Ascending aorta (tissue), 2 donors: Measurements from ENCODE around the gene NFIA. TPM values are rescaled to one million over a fixed set of nuclear protein-coding genes. Genes with fewer than 3 reads are reported as not detected.

Experiments used
- DNase-seq, 2 donors: peaks; one replicate each; pipeline ENCODE4 v3.0.0-alpha.2; 2019; ENCODE audit warnings: low spot score in 2 of 2
- H3K27ac ChIP-seq, 2 donors: fragments of 200-600 bp; sonication (generic); one replicate each; pipeline ENCODE4 v1.5.1; 2016 to 2017; ENCODE audit warnings: mild to moderate bottlenecking in 1 of 2
- H3K27me3 ChIP-seq: fragments of 200-600 bp; sonication (generic); one replicate; pipeline ENCODE4 v1.5.1; 2017
- H3K36me3 ChIP-seq, 2 donors: fragments of 200-600 bp; sonication (generic); one replicate each; pipeline ENCODE4 v1.5.1; 2016
- H3K4me1 ChIP-seq, 2 donors: fragments of 200-600 bp; sonication (generic); one replicate each; pipeline ENCODE4 v1.5.1; 2016 to 2017; ENCODE audit warnings: mild to moderate bottlenecking in 1 of 2
- H3K4me3 ChIP-seq, 2 donors: fragments of 200-600 bp; sonication (generic); one replicate each; pipeline ENCODE4 v1.5.1; 2016 to 2017; ENCODE audit warnings: mild to moderate bottlenecking in 1 of 2
- H3K9me3 ChIP-seq, 2 donors: fragments of 200-600 bp; sonication (generic); one replicate each; pipeline ENCODE4 v1.5.1; 2016
- intact Hi-C: fragments of 100-400 bp; cut with DNase I; formaldehyde crosslinking; loops from one replicate; pipeline ENCODE4 v1.15.1; 2023
- total RNA-seq: library from RNA; depleted of rRNA; stranded (reverse); fragments of >200 nt; gene quantifications from one replicate; pipeline ENCODE4 v1.1.0, GENCODE V29; 2016
- TF ChIP-seq, protein P1 (sequence below), 3 experiments: fragments of 200-600 bp in 2 of 3; fragments of 450-650 bp in 1 of 3; sonication (generic) in 2 of 3; IDR thresholded peaks; one replicate each; pipeline ENCODE4 v1.5.1; 2016 to 2019; ENCODE audit warnings: antibody characterized with exemption in 3 of 3, mild to moderate bottlenecking in 1 of 3, moderate library complexity in 1 of 3

Gene NFIA
- total RNA-seq, 1 donor from 2014 or later = 52.0 TPM

DNA sequence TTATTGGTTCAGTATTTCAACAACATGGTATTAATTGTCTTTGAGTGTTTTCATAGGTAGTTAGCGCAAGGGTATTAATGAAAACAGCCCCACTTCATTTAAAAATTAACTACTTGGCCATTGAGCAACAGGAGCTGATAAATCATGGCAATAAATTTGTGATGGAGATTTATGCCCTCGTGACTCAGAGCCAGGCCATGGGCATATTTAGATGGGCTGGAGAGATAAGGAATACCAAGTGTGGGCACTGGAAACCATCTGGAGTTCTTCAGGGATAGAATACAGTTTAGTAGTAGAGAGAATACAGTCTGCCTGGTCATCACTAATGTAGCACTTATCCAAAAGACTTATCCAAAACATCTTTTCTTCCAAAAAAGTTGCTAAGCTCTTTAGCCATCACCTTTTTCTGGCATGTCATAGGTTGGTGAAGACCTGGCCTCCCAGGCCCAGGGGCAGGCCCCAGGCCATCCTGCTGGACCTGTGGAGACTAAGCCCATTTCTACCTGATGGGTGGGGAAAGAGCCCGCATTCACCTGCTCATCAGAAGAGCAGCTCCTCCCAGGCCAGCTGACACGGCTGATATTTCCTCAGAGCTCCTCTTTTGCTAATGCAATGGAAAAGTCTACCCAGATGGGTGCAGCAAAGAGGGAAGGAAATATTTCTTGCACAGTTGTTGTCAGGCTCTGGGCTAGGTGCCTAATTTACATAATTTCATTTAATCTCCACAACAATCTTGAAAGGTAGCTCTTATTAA, 404.6 kb downstream of the NFIA start:
- Histone ChIP-seq H3K27me3 (no peaks in the 10 kb centered on the region), H3K4me3 (no peak overlapping the region), H3K9me3 (no peaks in the 10 kb centered on the region), H3K4me1 (no peaks in the 10 kb centered on the region), H3K27ac (no peak overlapping the region), H3K36me3 (no peaks in the 10 kb centered on the region)
- DNase-seq = peak in 1 of 2 donors; percentile 33
- intact Hi-C loops = no loop called here
- TF ChIP-seq, protein P1, sequence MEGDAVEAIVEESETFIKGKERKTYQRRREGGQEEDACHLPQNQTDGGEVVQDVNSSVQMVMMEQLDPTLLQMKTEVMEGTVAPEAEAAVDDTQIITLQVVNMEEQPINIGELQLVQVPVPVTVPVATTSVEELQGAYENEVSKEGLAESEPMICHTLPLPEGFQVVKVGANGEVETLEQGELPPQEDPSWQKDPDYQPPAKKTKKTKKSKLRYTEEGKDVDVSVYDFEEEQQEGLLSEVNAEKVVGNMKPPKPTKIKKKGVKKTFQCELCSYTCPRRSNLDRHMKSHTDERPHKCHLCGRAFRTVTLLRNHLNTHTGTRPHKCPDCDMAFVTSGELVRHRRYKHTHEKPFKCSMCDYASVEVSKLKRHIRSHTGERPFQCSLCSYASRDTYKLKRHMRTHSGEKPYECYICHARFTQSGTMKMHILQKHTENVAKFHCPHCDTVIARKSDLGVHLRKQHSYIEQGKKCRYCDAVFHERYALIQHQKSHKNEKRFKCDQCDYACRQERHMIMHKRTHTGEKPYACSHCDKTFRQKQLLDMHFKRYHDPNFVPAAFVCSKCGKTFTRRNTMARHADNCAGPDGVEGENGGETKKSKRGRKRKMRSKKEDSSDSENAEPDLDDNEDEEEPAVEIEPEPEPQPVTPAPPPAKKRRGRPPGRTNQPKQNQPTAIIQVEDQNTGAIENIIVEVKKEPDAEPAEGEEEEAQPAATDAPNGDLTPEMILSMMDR (IDR thresholded peaks at IDR 0.05) = no peak

DNA sequence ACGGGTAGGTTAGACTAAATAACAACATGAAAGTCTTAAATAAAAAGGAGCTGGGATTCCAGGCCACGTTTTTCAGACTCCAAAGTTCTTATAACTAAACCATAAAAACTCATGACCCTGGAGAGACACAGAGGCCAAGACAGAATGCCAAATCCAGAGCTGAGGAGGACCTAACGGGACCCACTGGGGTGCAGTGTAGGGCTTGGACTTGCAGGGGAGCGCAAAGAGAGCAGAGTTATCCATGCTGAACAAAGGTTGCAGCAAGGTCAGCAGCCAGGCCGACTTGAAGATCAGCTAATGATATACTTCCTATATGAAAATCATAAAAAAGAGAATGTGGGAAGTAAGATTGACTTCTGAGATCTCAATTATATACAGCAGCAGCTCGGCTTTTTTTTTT, 405.4 kb downstream of the NFIA start:
- Histone ChIP-seq H3K4me1 (no peaks in the 10 kb centered on the region), H3K36me3 (no peaks in the 10 kb centered on the region), H3K27ac (no peak overlapping the region), H3K9me3 (no peaks in the 10 kb centered on the region), H3K27me3 (no peaks in the 10 kb centered on the region), H3K4me3 (no peak overlapping the region)
- intact Hi-C loops = no loop called here
- peak in 1 of 2 donors; percentile 51 for DNase-seq
- TF ChIP-seq, protein P1 (IDR thresholded peaks at IDR 0.05) = no peak

GRCh38 chr1:61490924-61491323, 408.6 kb downstream of the NFIA start:
- Histone ChIP-seq H3K27me3 (no peaks in the 10 kb centered on the region), H3K4me3 (no peak overlapping the region), H3K27ac (no peak overlapping the region), H3K4me1 (no peaks in the 10 kb centered on the region), H3K9me3 (no peaks in the 10 kb centered on the region), H3K36me3 (no peaks in the 10 kb centered on the region)
- no peak for DNase-seq
- TF ChIP-seq, protein P1 (IDR thresholded peaks at IDR 0.05) = no peak
- intact Hi-C loops = no loop called here

- TF ChIP-seq, protein P1 (IDR thresholded peaks at IDR 0.05) = no peak
- intact Hi-C loops = no loop called here
- Histone ChIP-seq H3K27me3 (no peaks in the 10 kb centered on the region), H3K9me3 (no peaks in the 10 kb centered on the region), H3K27ac (no peak overlapping the region), H3K36me3 (no peaks in the 10 kb centered on the region), H3K4me3 (no peak overlapping the region), H3K4me1 (no peaks in the 10 kb centered on the region)
- no peak for DNase-seq
Observed at GRCh38 chr1:61491497-61491896, 409.1 kb downstream of the NFIA start.

GRCh38 chr1:61494000-61494399, 411.6 kb downstream of the NFIA start:
- H3K9me3 ChIP-seq = no peaks in the 10 kb centered on the region
- H3K36me3 ChIP-seq = no peaks in the 10 kb centered on the region
- no peaks in the 10 kb centered on the region for H3K27me3 ChIP-seq
- no peak overlapping the region for H3K27ac ChIP-seq
- TF ChIP-seq, protein P1 (IDR thresholded peaks at IDR 0.05) = no peak
- no peaks in the 10 kb centered on the region for H3K4me1 ChIP-seq
- no peak overlapping the region for H3K4me3 ChIP-seq
- no peak for DNase-seq
- intact Hi-C loops = no loop called here
